GM19023 (cell line): ENCODE results near the gene KLHL2.
"Not testable (repeated sequence)": the region's sequence is repeated elsewhere in the genome, so short reads cannot be mapped to it uniquely, and the experiment has no call there.

ENCODE experiments used
- ATAC-seq: cut with Tn5 transposase; IDR thresholded peaks from one replicate; pipeline ENCODE4 v1.9.1; 2021; ENCODE audit warnings: mild to moderate bottlenecking, moderate library complexity; ENCODE audit not compliant: unreplicated experiment

Gene KLHL2

DNA sequence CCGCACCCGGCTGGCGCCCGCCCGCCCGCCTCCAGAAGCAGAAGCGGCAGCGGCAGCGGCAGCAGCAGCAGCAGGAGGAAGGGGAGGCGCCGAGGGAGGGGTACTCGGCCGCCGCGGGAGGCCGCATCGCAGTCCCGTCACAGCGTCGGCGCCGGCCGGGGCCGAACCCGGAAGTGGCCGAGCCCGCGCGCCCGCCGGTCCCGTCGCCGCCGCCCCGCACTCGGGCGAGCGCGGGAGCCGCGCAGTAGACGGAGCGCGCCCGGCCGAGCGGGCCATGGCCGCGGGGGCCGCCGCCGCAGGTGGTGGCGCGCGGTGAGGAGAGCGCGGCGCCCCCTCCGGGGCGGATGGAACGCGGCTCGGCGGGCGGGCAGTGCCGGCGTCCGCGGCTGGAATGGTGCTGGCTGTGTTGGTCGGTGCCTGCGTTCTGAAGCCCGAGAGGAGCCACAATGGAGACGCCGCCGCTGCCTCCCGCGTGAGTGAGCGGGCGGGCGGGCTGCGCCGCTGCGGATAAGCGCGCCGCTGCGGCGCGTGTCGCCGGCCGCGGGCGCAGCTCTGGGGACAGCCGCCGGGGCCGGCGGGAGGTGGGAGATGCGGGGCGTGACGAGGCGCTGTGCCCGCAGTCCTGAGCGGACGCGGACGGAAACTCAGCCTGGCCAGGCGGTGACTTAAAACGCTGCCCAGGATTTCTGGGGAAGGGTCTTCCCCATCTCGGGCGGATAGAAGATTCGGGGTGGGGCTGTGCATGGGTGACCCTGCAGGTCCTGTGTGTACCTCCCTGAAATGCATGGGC, at the start of gene KLHL2:
Gene KLHL2, plus strand, starts transcription at position 131 of the 790 bp plus-strand sequence. Its CDS starts 316 bp downstream, at position 447.
- peak; percentile 89 for ATAC-seq

GRCh38 chr4:165158762-165159161, 48.6 kb upstream of the KLHL2 start:
- no peak for ATAC-seq

- no peak for ATAC-seq
Measured at GRCh38 chr4:165164257-165164656, 43.1 kb upstream of the KLHL2 start.

DNA sequence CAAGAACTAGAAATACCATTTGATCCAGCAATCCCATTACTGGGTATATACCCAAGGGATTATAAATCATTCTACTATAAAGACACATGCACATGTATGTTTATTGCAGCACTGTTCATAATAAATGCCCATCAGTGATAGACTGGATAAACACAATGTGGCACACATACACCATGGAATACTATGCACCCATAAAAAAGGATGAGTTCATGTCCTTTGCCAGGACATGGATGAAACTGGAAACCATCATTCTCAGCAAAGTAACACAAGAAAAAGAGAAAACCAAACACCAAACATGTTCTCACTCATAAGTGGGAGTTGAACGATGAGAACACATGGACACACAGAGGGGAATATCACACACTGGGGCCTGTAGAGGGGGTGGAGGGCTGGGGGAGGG, 40.5 kb upstream of the KLHL2 start:
- ATAC-seq = not testable (repeated sequence)

DNA sequence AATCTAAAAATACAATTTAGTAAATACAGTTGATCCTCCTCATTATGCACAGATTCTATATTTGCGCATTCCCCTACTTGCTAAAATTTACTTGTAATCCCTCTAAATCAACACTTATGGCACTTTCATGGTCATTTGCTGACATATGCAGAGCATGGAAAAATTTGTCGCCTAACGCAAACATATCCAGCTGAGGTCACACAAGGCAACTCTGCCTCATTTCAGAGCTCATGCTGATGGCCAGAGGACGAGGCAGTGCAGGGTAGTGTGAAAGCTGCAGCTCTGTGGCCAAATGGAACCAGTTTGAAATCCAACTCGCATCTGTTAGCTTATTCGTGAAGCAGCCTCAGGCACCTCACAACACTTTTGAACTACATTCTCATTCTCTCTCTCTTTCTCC, 39.7 kb upstream of the KLHL2 start:
- no peak for ATAC-seq

DNA sequence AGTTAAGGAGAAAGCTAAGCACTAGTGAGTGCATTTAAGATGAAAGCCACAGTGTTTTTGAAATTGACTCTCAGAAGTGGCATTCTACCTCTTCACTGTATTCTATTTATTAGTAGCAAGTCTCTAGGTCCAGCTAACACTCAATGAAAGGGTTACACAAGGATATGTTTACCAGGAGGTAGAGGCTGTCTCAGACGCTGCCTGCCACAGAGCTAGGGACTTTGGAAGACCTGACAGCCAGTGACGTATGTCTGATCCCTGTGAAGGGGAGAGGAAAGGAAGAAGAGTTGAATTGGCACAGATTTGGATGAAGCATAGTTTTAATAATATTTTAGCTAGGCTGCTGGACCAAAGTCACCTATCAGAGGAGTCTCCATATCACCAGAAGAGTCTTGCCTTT, 36.5 kb upstream of the KLHL2 start:
- ATAC-seq = no peak

DNA sequence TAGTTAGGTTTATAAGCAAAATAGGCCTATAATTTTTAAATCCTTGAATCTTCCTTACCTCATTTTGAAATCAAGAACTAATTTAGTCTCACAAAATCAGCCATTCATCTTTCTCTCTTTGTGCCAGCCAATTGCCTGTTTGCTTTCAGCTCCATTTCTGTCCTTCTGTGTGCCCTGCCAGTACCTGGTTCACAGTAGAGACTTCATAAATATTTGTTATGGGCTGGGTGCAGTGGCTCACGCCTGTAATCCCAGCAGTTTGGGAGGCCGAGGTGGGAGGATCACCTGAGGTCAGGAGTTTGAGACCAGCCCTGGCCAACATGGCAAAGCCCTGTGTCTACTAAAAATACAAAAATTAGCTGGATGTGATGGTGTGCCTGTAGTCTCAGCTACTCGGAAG, 31.9 kb upstream of the KLHL2 start:
- not testable (repeated sequence) for ATAC-seq

DNA sequence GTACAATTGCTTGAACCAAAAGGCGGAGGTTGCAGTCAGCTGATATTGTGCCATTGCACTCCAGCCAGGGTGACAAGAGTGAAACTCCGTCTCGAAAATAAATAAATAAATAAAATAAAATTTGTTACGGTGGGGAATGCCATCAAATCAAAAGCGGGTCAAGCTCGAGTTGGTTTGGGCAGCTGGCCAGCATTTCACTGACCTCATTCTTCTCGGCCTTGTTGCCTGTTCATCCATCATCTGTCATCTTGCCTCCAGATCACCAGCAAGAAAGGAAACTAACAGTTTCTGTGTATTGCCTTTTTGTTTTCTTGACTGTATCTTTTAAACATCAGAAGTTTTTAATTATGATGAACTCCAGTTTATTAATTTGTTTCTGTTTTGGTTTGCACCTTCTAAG, 31.5 kb upstream of the KLHL2 start:
- ATAC-seq = no peak

DNA sequence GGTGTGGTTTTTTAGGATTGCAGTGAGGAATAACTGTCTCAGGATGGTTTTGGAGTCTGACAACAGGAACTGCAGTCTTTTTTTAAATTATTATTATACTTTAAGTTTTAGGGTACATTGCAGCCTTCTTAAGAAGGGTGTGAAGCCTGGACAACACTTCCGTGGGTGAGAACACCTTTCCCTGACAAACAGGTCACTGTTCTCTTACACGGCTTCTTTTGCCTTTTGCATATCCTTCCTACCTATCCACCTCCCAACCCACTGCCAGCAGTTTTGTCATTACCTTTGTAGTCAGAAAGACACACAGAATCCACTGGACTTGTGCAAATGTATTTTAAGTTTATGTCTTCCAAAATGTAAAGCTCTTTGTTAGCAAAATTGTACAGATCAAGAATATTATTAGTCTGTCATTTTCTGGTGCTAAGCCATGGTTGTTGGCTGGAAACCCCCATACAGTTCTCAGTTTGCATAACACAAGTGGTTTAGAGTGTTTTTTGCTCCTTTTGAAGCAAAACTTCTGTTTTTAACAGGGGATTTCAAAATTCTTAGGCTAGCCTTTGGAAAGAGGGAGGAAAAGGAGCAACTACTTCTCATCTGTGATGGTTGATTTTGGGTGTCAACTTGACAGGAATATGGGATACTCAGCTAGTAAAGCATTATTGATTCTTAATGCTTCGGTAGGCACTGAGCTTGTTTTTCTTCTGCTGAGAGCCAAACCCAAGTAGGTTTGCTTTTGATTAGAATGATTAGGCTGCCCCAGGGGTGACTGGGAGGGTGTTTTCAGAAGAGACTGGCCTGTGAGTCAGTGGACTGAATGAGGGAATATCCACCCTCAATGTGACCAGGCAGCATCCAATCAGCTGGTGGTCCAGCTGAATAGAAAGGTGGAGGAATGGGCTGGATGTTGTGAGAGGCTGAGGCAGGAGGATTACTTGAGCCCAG, 29.4 kb upstream of the KLHL2 start:
- ATAC-seq = peak; percentile 79

GRCh38 chr4:165184220-165184619, 23.1 kb upstream of the KLHL2 start:
- ATAC-seq = no peak

DNA sequence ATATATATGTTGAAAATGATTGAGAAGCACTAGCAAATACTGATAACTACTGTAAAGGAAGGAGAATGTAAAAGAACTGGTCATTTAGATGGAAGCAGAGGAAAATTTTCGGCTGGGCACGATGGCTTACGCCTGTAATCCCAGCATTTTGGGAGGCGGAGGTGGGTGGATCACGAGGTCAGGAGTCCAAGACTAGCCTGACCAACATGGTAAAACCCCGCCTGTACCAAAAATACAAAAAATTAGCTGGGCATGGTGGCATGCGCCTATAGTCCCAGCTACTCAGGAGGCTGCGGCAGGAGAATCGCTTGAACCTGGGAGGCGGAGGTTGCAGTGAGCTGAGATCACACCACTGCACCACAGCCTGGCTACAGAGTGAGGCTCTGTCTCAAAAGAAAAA, 22.4 kb upstream of the KLHL2 start:
- not testable (repeated sequence) for ATAC-seq

- no peak for ATAC-seq
Measured at GRCh38 chr4:165185448-165185847, 21.9 kb upstream of the KLHL2 start.

GRCh38 chr4:165190591-165191347, 16.6 kb upstream of the KLHL2 start:
- no peak for ATAC-seq

- ATAC-seq = no peak
Measured at GRCh38 chr4:165191348-165191656, 16.1 kb upstream of the KLHL2 start.

- no peak for ATAC-seq
Measured at GRCh38 chr4:165191814-165192499, 15.4 kb upstream of the KLHL2 start.

DNA sequence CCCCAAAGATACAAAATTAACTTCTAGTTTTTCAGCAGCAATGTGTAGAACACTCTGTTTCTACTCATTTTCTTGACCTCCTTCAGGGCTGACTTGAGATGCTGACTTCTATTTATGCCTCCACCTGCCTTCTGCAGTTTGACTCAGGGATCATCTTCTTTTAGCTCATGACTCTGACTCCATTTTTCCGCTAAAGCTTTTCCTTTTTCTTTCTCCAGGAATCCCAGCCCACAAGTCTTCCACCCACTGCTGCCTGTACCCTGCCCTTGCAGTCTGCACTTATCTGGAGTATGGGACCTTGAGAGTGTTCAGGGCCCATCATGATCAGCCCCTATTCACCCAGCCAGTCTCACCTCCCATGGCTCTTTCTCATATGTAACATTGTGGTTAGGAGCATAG, 14.9 kb upstream of the KLHL2 start:
- no peak for ATAC-seq

GRCh38 chr4:165192956-165193355, 14.4 kb upstream of the KLHL2 start:
- no peak for ATAC-seq

GRCh38 chr4:165194368-165194767, 13.0 kb upstream of the KLHL2 start:
- ATAC-seq = no peak

GRCh38 chr4:165198329-165198728, 9.0 kb upstream of the KLHL2 start:
- no peak for ATAC-seq

DNA sequence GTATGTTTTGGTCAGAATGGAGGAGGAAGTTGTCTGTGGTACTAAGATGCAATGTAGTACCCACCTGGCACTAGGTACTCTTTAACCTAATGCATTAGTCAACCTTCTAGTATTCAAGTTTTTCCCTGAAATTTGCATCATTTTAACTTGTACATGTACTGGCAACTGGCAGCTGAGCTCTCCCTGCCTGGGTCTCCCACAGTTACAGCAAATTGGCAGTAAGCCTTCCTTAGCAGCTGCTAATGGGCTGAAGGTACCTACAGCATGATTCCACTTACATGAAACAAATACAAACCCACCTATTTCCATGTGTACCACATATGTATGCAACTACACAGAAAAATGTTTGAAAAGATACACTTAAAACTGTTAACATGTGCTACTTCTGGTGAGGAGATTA, 8.1 kb upstream of the KLHL2 start:
- no peak for ATAC-seq

DNA sequence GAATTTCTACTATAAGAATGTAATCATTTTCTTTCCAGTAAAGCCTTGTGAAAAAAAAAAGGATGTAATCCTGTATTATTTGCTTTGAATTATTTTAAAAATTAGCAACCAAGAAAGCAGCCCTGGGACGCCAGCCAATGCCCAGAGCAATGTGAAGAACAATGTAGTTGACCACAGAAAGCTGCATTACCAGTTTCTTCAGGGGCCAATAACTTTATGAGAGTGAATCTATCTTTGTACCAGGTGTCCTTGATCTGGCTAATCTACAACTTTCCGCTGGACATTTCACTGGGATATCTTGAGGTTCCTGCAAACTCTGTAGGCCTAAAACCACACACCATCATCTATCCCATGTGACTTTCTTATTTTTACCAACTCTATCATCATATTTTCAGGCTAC, 7.6 kb upstream of the KLHL2 start:
- no peak for ATAC-seq
